Pancreas (tissue), 10 donors: ENCODE data around the gene CMTM7. TPM values are rescaled to one million over a fixed set of nuclear protein-coding genes. Genes with fewer than 3 reads are reported as not detected.
A peak's percentile ranks its signal among the peaks of the same experiment; 100 is the strongest.

Experiments used
- ATAC-seq, 4 donors: fragments of 200-7000 bp; cut with Tn5 transposase; one replicate each; pipeline versions ENCODE4 v1.8.0 to v1.9.1; 2020; ENCODE audit warnings: mild to moderate bottlenecking in 4 of 4, moderate library complexity in 4 of 4
- DNase-seq, 6 donors: peaks; one replicate each; pipeline ENCODE4 v3.0.0-alpha.2; 2020
- FAIRE-seq: peaks from 2 replicates; lab custom pipeline; 2012; peaks lifted over from hg19 to GRCh38; lab: Jason Lieb, UNC
- H3K27ac ChIP-seq, 4 donors: fragments of 200-600 bp; sonication (generic); 1 replicate in 3 of 4; 2 replicates in 1 of 4; pipeline versions ENCODE4 v1.5.0 to v1.8.0; 2020
- H3K27me3 ChIP-seq, 4 donors: fragments of 200-600 bp; one replicate each; pipeline ENCODE4 v1.8.0; 2021
- H3K36me3 ChIP-seq, 3 donors: fragments of 200-600 bp; sonication (generic) in 1 of 3; one replicate each; pipeline versions ENCODE4 v1.5.0 to v1.8.0; 2020 to 2021
- H3K4me1 ChIP-seq, 3 donors: fragments of 200-600 bp; one replicate each; pipeline ENCODE4 v1.8.0; 2021
- H3K4me3 ChIP-seq, 4 donors: fragments of 200-600 bp; sonication (generic) in 2 of 4; one replicate each; pipeline versions ENCODE4 v1.5.0 to v1.8.0; 2020 to 2021
- H3K9me3 ChIP-seq, 4 donors: fragments of 200-600 bp; one replicate each; pipeline ENCODE4 v1.8.0; 2021
- WGBS, 2 donors: extraction: QIAGEN DNeasy Blood & Tissue Kit; methylation state at CpG; one replicate each; pipeline ENCODE4 v1.1.7; 2013; 5-methylcytosine and 5-hydroxymethylcytosine counted together
- intact Hi-C, 3 donors: fragments of 100-400 bp; cut with DNase I; formaldehyde crosslinking; loops; one replicate each; pipeline versions ENCODE4 v1.11.1 to v1.14.2; 2022
- polyA plus RNA-seq, 2 donors: library from polyadenylated mRNA; stranded (reverse); fragments of 200-250 nt; gene quantifications; one replicate each; pipeline ENCODE4 v1.2.3, GENCODE V29; 2013
- total RNA-seq, 6 donors: library from RNA; stranded (reverse); fragmentation: NEBNext Ultra II Directional in 4 of 6; extraction: Animal tissue kit (Norgen Biotek cat#: 25700) in 4 of 6; gene quantifications; one replicate each; pipeline versions ENCODE4 v1.2.1 to v1.2.4, GENCODE V29; 2021 to 2023
- TF ChIP-seq, protein P1 (sequence below), 4 donors: fragments of 200-600 bp; sonication (generic) in 3 of 4; IDR thresholded peaks; one replicate each; pipeline versions ENCODE4 v1.5.0 to v1.8.0; 2021; ENCODE audit warnings: antibody characterized with exemption in 4 of 4
- donor health status: healthy with polysubstance abuse.
- donor health status: DM: no; HTN: no; CAD: no; lungs with moderate emphysema.
- donor health status: DM: no; HTN: no; CAD: no.
- donor health status: control.
- donor health status: control.
- donor health status: Bipolar disorder and iron deficiency.
- donor health status: DM: yes; HTN: yes; CAD: no.
- donor health status: DM: no; HTN: no; CAD: no.
- donor health status: DM: no; HTN: no; CAD: no.
- donor health status: DM: yes; HTN: yes; CAD: no.

The CMTM7 gene
- total and polyA plus RNA-seq, 8 donors: 6.1 to 23.8 (median 12.0) TPM

DNA sequence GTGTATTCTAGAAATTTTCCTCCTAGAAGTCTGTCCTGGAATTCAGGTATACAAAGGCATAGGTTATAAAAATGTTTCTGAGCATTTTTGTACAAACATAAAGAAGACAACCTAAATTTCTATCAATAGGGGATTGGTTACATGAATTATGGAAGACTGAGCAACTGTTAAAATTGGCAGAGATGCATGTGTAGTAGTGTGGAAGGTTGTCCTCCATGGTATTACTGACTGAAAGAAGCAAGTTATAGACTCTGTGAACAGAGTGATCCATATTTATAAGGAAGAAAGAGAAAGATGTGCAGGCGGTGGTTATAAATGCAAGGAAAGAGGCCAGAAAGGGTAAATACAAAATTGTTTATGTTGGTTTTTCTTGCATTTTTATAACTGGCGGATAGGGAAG lies 38.3 kb upstream of the CMTM7 start:
- ATAC-seq: no peak
- H3K4me3 ChIP-seq: no peak overlapping the region
- H3K36me3 ChIP-seq: peaks cover 0 to 8% (median 0%) of the 10 kb centered on the region in 3 donors
- no peaks in the 10 kb centered on the region for H3K9me3 ChIP-seq
- H3K4me1 ChIP-seq: peaks cover 3 to 5% (median 5%) of the 10 kb centered on the region in 3 donors
- H3K27me3 ChIP-seq: no peaks in the 10 kb centered on the region
- no peak for FAIRE-seq
- no peak for DNase-seq
- intact Hi-C loops: no loop called here
- H3K27ac ChIP-seq: no peak overlapping the region
- 97 to 100% methylated on average over 2 of the region's 2 CpGs for WGBS, 2 donors
- TF ChIP-seq, protein P1, sequence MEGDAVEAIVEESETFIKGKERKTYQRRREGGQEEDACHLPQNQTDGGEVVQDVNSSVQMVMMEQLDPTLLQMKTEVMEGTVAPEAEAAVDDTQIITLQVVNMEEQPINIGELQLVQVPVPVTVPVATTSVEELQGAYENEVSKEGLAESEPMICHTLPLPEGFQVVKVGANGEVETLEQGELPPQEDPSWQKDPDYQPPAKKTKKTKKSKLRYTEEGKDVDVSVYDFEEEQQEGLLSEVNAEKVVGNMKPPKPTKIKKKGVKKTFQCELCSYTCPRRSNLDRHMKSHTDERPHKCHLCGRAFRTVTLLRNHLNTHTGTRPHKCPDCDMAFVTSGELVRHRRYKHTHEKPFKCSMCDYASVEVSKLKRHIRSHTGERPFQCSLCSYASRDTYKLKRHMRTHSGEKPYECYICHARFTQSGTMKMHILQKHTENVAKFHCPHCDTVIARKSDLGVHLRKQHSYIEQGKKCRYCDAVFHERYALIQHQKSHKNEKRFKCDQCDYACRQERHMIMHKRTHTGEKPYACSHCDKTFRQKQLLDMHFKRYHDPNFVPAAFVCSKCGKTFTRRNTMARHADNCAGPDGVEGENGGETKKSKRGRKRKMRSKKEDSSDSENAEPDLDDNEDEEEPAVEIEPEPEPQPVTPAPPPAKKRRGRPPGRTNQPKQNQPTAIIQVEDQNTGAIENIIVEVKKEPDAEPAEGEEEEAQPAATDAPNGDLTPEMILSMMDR (IDR thresholded peaks at IDR 0.05): no peak

DNA sequence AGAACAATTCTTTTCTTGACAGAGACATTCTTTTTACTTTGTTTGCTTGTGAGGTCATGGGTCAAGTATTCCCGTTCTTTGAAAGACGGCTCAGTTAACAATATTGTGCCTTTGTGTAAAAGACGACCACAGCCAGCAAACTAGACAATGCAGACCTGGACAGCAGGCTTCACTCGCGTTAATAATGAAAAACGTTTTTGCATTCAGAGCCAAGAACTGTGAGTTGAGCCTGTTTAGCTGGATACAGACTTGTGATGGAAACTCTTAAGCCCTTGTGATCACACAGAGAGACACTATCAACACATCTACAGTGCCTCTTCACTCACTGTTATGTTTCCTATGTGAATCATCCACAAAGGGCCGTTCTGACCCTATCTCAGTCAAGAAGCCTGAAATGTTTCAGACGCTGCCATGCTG lies 37.3 kb upstream of the CMTM7 start:
- ATAC-seq: peak in 3 of 4 donors; percentile 30 to 59 (median 40)
- no peak for FAIRE-seq
- 23 to 28% methylated on average over 8 of the region's 8 CpGs for WGBS, 2 donors
- Histone ChIP-seq H3K9me3 (no peaks in the 10 kb centered on the region), H3K27me3 (no peaks in the 10 kb centered on the region), H3K4me3 (no peak overlapping the region), H3K36me3 (peaks cover 0 to 17% (median 0%) of the 10 kb centered on the region in 3 donors), H3K27ac (no peak overlapping the region), H3K4me1 (peaks cover 3 to 5% (median 5%) of the 10 kb centered on the region in 3 donors)
- no peak for DNase-seq
- TF ChIP-seq, protein P1 (IDR thresholded peaks at IDR 0.05): no peak
- intact Hi-C loops: no loop called here

DNA sequence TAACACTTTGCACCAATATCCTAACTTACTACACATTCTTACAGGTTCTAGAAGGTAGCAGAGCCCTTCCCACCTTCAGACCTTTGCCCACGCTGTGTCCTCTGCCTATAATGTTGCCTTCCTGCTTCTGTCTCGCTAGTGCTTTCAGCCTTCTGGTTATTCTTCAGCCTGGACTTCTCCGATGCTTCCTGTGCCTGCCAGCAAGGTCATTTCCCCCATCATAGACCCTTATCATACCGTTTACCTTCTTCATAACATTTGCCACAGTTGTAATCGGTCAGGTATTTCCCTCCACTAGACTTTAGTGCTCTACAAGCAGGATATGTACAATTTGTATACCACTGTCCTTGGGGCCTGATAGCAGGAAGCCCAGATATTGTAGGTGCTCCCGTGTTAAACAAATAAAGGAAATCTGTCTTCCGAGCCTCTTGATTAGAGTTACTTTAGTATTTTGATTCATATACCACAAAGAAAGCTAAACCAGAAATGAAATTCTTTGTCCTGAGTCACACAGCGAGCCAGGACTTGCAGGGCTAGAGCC lies 35.8 kb upstream of the CMTM7 start:
- intact Hi-C loops: no loop called here
- no peak for DNase-seq
- Histone ChIP-seq H3K27ac (no peak overlapping the region), H3K36me3 (peaks cover 0 to 17% (median 0%) of the 10 kb centered on the region in 3 donors), H3K4me3 (no peak overlapping the region), H3K9me3 (no peaks in the 10 kb centered on the region), H3K27me3 (no peaks in the 10 kb centered on the region), H3K4me1 (peaks cover 3 to 5% (median 5%) of the 10 kb centered on the region in 3 donors)
- TF ChIP-seq, protein P1 (IDR thresholded peaks at IDR 0.05): no peak
- no peak for FAIRE-seq
- WGBS, 2 donors: 47 to 50% methylated on average over 8 of the region's 8 CpGs
- ATAC-seq: peak in 3 of 4 donors; percentile 42 to 59 (median 47)

DNA sequence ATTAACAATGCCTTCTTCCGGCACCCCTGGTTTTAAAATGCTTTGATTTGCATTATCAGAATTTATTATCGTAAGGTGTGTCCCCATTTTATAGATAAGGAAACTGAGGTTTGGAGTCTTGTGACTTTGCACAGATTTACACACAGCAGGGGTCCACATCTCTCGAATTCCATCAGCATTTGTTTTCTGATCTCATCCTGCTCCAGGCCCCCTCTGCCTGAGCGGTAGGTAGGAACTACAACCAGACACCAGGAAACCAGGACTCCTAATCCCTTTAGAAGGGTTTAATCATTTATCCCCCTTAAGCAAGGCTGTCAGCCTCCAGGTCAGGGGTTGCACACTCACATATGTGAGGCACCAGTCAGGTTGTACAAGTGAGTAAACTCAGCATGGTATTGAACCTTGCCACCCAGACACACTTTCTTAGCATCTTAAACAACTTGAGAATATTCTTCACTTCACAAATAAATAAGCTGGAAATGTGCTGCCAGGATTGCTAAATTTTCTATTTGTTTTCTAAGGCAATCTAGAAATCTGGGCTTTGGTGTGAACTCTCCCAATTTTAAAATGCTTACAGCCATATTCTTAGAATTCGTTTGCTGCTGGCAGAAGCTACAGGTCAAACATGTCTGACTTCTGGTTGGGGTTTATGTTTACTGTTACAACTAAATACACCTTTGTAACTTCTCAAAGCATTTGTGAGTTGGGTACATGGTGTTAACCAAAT lies 31.7 kb upstream of the CMTM7 start:
- TF ChIP-seq, protein P1 (IDR thresholded peaks at IDR 0.05): no peak
- H3K27me3 ChIP-seq: no peaks in the 10 kb centered on the region
- no peak for FAIRE-seq
- no peak for ATAC-seq
- H3K36me3 ChIP-seq: peaks cover 0 to 17% (median 0%) of the 10 kb centered on the region in 3 donors
- no peak for DNase-seq
- H3K4me1 ChIP-seq: no peaks in the 10 kb centered on the region
- no peak overlapping the region for H3K4me3 ChIP-seq
- 77 to 82% methylated on average over 5 of the region's 5 CpGs for WGBS, 2 donors
- intact Hi-C loops: no loop called here
- no peak overlapping the region for H3K27ac ChIP-seq
- no peaks in the 10 kb centered on the region for H3K9me3 ChIP-seq

DNA sequence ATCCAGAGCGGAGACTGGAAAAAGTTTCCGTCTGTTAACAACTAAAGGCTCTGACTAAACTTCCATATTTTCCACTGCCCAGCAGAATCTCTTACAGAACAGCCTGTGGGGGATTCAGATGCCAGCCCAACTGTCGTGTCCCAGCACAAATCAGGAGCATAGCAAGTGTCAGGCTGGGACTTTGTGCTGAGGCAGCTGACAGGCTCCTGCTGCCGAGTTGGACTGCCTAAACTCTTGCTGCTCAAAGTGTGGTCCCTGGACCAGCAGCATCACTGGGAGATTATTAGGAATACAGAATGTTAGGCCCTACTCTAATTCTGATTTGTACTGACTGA lies 31.2 kb upstream of the CMTM7 start:
- Histone ChIP-seq H3K27ac (no peak overlapping the region), H3K4me3 (no peak overlapping the region), H3K9me3 (no peaks in the 10 kb centered on the region), H3K36me3 (peaks cover 0 to 17% (median 0%) of the 10 kb centered on the region in 3 donors), H3K4me1 (no peaks in the 10 kb centered on the region), H3K27me3 (no peaks in the 10 kb centered on the region)
- DNase-seq (no peak), ATAC-seq (no peak), FAIRE-seq (no peak)
- intact Hi-C loops: no loop called here
- 77 to 82% methylated on average over 4 of the region's 4 CpGs for WGBS, 2 donors
- TF ChIP-seq, protein P1 (IDR thresholded peaks at IDR 0.05): no peak
